Peyer's patch (tissue), 4 donors: Measurements from ENCODE around the gene RAB31.

Experiments used
- POLR2A ChIP-seq, 2 donors: fragments of 450-650 bp; IDR thresholded peaks; one replicate each; pipeline ENCODE4 v1.5.1; 2017; ENCODE audit warnings: antibody characterized with exemption in 2 of 2, mild to moderate bottlenecking in 2 of 2, moderate library complexity in 2 of 2
- TF ChIP-seq, protein P1 (sequence below), 6 experiments: fragments of 450-650 bp in 4 of 6; fragments of 200-600 bp in 2 of 6; sonication (generic) in 1 of 6; IDR thresholded peaks; one replicate each; pipeline ENCODE4 v1.5.1; 2017 to 2019; ENCODE audit warnings: antibody characterized with exemption in 6 of 6, mild to moderate bottlenecking in 3 of 6, moderate library complexity in 1 of 6

GRCh38 chr18:9771261-9771976 lies 63.3 kb downstream of the RAB31 start:
- TF ChIP-seq, protein P1, sequence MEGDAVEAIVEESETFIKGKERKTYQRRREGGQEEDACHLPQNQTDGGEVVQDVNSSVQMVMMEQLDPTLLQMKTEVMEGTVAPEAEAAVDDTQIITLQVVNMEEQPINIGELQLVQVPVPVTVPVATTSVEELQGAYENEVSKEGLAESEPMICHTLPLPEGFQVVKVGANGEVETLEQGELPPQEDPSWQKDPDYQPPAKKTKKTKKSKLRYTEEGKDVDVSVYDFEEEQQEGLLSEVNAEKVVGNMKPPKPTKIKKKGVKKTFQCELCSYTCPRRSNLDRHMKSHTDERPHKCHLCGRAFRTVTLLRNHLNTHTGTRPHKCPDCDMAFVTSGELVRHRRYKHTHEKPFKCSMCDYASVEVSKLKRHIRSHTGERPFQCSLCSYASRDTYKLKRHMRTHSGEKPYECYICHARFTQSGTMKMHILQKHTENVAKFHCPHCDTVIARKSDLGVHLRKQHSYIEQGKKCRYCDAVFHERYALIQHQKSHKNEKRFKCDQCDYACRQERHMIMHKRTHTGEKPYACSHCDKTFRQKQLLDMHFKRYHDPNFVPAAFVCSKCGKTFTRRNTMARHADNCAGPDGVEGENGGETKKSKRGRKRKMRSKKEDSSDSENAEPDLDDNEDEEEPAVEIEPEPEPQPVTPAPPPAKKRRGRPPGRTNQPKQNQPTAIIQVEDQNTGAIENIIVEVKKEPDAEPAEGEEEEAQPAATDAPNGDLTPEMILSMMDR (IDR thresholded peaks at IDR 0.05) = peak; percentile 81 to 94 (median 93)
- TF ChIP-seq POLR2A (IDR thresholded peaks at IDR 0.05) = no peak
